Measurements from ENCODE around the gene TSPAN6. TPM values are rescaled to one million over a fixed set of nuclear protein-coding genes. Genes with fewer than 3 reads are reported as not detected.

TSPAN6 gene
- total and polyA plus RNA-seq, 9 of the 15 experiments (the other 6 are each of a cell fraction or from before 2014, with no cell fraction given) = 0.04 to 0.68 (median 0.11) TPM; not detected in 6

DNA sequence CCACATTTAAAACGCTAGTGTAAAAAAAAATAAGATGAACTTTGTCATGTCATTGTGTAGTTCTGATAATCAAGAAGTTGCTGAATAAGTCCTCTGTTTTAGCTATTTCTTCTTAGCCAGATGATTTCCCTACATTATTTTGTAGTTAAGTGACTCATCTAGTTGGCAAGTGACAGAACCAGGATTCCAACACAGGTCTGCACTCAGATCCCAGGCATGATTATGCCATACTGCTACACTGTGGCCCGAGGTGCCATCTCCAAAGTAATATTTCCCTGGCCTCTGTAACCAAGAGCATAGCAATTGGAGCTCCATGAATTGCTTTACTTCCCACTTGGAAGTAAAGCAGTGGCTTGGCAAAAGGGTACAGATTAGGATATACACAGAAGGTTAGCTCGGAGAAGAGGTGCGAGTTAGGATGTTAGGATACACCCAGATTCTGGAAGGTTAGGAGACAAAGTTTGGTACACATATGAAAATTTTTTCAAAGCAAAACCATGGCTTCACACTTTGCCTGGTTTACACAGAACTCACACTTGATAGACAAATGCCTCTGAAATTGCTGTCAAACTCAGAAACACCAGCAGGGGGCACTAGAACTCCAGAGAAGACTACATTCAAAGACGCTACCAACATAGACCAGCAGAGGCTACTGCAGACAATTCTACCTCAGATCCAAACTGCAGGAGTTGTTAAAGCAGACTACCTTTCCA, 48.8 kb upstream of the TSPAN6 start:
- no peak overlapping the region for H3K27ac ChIP-seq (ENCODE audit: extremely low read depth, low read depth, low read length)
- no peaks in the 10 kb centered on the region for H4K20me1 ChIP-seq (replicated peaks; ENCODE audit: control insufficient read depth, insufficient read depth, low read length)
- 4% methylated on average over 5 of the region's 5 CpGs for WGBS (ENCODE audit: insufficient coverage, low coverage, missing lambda C conversion rate)
- ATAC-seq (peak; percentile 93), FAIRE-seq (peak; percentile 85), DNase-seq (ENCODE audit: extremely low read depth in 1 of 4, low spot score in 3 of 4) (peak; percentile 59 to 77 (median 68))
- in situ Hi-C loops (cut with MboI) = loop anchor here (5.0 to 25.0 kb wide), 2 partner anchors 82 to 502 kb away; no protein-coding TSS in a partner anchor
- POLR2A ChIA-PET = no interaction called here
- no TSS peak for BruUV-seq (replicated peaks)
- H3K27me3 ChIP-seq (ENCODE audit: control insufficient read depth in 2 of 2, insufficient read depth in 2 of 2, low read length in 2 of 2) = no peaks in the 10 kb centered on the region
- CTCF ChIA-PET (ENCODE audit: low intra/inter-chr PET ratio) = interaction anchor here (0.5 to 3.1 kb wide), 5 partner anchors 83 to 1810 kb away, joined by 3 to 54 read pairs (median 4); partner anchors contain the start of gene TAF7L
- H3K36me3 ChIP-seq (ENCODE audit: control insufficient read depth, insufficient read depth, low read length) = no peaks in the 10 kb centered on the region
- H3K79me2 ChIP-seq (ENCODE audit: control insufficient read depth, insufficient read depth, low read length) = no peaks in the 10 kb centered on the region
- no peaks in the 10 kb centered on the region for H3K9me1 ChIP-seq (ENCODE audit: control insufficient read depth, insufficient read depth, low read length)
- H3K4me3 ChIP-seq = no peak overlapping the region
- H3K4me2 ChIP-seq (ENCODE audit: insufficient read depth, low read length) = no peak overlapping the region
- H3K9ac ChIP-seq (ENCODE audit: insufficient read depth in 1 of 2, low read depth in 2 of 2, low read length in 2 of 2) = no peak overlapping the region
- no peaks in the 10 kb centered on the region for H3K4me1 ChIP-seq (replicated peaks in 1 of 2; ENCODE audit: control insufficient read depth in 2 of 2, insufficient read depth in 2 of 2, low read length in 2 of 2)
- intact Hi-C loops (cut with micrococcal nuclease) = loop anchor here (1.0 to 10.0 kb wide), 3 partner anchors 83 to 599 kb away; no protein-coding TSS in a partner anchor
- no peak overlapping the region for H2AFZ ChIP-seq (ENCODE audit: low read depth, low read length)
- H3K9me3 ChIP-seq (replicated peaks; ENCODE audit: control insufficient read depth, insufficient read depth, low read depth, low read length) = no peaks in the 10 kb centered on the region
- TF ChIP-seq ZNF57 (CRISPR knock-in tag; IDR thresholded peaks at IDR 0.05) (no peak), RAD21 (CRISPR knock-in tag; conservative IDR thresholded peaks at IDR 0.05 in 1 of 2, IDR thresholded peaks at IDR 0.05 in 1 of 2) (peak; percentile 83 to 96), ARID2 (IDR thresholded peaks at IDR 0.05) (peak; percentile 86), HDAC8 (tag; IDR thresholded peaks at IDR 0.05) (no peak)
- TF ChIP-seq, protein P1, sequence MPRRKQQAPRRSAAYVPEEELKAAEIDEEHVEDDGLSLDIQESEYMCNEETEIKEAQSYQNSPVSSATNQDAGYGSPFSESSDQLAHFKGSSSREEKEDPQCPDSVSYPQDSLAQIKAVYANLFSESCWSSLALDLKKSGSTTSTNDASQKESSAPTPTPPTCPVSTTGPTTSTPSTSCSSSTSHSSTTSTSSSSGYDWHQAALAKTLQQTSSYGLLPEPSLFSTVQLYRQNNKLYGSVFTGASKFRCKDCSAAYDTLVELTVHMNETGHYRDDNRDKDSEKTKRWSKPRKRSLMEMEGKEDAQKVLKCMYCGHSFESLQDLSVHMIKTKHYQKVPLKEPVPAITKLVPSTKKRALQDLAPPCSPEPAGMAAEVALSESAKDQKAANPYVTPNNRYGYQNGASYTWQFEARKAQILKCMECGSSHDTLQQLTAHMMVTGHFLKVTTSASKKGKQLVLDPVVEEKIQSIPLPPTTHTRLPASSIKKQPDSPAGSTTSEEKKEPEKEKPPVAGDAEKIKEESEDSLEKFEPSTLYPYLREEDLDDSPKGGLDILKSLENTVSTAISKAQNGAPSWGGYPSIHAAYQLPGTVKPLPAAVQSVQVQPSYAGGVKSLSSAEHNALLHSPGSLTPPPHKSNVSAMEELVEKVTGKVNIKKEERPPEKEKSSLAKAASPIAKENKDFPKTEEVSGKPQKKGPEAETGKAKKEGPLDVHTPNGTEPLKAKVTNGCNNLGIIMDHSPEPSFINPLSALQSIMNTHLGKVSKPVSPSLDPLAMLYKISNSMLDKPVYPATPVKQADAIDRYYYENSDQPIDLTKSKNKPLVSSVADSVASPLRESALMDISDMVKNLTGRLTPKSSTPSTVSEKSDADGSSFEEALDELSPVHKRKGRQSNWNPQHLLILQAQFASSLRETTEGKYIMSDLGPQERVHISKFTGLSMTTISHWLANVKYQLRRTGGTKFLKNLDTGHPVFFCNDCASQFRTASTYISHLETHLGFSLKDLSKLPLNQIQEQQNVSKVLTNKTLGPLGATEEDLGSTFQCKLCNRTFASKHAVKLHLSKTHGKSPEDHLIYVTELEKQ (CRISPR knock-in tag; IDR thresholded peaks at IDR 0.05) = no peak
- TF ChIP-seq, protein P2, sequence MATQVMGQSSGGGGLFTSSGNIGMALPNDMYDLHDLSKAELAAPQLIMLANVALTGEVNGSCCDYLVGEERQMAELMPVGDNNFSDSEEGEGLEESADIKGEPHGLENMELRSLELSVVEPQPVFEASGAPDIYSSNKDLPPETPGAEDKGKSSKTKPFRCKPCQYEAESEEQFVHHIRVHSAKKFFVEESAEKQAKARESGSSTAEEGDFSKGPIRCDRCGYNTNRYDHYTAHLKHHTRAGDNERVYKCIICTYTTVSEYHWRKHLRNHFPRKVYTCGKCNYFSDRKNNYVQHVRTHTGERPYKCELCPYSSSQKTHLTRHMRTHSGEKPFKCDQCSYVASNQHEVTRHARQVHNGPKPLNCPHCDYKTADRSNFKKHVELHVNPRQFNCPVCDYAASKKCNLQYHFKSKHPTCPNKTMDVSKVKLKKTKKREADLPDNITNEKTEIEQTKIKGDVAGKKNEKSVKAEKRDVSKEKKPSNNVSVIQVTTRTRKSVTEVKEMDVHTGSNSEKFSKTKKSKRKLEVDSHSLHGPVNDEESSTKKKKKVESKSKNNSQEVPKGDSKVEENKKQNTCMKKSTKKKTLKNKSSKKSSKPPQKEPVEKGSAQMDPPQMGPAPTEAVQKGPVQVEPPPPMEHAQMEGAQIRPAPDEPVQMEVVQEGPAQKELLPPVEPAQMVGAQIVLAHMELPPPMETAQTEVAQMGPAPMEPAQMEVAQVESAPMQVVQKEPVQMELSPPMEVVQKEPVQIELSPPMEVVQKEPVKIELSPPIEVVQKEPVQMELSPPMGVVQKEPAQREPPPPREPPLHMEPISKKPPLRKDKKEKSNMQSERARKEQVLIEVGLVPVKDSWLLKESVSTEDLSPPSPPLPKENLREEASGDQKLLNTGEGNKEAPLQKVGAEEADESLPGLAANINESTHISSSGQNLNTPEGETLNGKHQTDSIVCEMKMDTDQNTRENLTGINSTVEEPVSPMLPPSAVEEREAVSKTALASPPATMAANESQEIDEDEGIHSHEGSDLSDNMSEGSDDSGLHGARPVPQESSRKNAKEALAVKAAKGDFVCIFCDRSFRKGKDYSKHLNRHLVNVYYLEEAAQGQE (IDR thresholded peaks at IDR 0.05; ENCODE audit: borderline replicate concordance) = peak; percentile 86
- TF ChIP-seq, protein P2 (CRISPR knock-in tag; IDR thresholded peaks at IDR 0.05; ENCODE audit: low read depth) = no peak
